ENCODE data around the gene GPR161.

GRCh38 chr1:168150283-168150682 lies 13.6 kb upstream of the GPR161 start:
- TF ChIP-seq RB1 (IDR thresholded peaks at IDR 0.05; ENCODE audit: low read depth) = no peak
- no peak for TF ChIP-seq ZNF75A (CRISPR knock-in tag; IDR thresholded peaks at IDR 0.05)
- TF ChIP-seq REST (IDR thresholded peaks at IDR 0.05; ENCODE audit: borderline replicate concordance) = no peak
- no peak for TF ChIP-seq REST (CRISPR knock-in tag; IDR thresholded peaks at IDR 0.05; ENCODE audit: low read depth)

Data from K562 (cell line).